Measurements from ENCODE around the gene TAS2R38.

TAS2R38 gene

DNA sequence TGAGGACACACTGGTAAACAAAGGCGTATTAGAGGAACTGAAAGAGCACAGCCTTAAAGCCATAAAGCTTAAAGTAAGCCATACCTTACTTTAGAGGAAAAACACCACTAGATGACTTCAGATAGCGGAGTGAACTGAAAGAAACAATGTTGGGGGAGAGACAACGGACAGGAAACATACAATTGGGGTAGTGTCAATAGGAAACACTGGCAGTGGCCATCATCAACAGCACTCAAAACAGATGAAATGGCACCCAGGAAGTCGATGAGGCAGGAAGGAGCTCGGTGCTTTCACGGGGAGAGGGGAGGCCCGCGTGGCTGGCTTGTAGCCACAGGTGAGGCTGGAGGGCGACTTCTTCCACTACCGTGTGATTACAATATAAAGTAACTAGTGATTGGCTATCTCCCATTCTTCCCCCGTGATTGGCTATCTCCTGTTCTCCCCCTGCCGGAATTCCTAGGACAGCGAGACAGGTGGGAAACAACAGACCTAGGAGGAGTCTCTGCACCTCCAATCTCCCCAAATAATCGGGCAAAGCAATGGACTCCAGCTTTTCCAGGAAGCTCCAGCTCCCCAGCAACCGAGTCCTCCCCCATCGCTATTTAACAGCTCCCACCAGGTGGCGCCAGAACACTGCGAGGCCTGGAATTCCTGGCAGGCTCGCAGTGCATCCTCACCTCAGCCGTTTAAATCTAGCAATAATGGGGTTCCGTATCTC is 2.4 kb upstream of the TAS2R38 start:
- DNase-seq: peak; percentile 57

DNA sequence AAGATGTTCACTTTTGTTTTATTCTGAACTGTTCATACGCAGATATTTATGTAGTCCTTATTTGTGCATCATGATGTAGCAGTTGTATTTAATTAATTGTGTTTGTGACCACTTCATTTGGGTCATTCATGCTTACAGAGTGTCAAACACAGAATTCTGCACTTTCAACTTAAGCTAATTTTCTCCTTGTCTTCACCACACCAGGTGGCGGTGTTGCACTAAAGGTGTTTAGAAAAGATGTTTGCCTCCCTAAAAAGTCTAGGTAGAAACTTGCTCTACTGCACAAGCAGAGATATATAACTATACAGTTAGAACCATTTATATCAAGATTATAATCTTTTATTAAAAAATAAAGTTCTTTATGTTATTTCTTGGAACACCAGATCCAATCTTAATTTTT is 1.3 kb upstream of the TAS2R38 start:
- DNase-seq: no peak

DNA sequence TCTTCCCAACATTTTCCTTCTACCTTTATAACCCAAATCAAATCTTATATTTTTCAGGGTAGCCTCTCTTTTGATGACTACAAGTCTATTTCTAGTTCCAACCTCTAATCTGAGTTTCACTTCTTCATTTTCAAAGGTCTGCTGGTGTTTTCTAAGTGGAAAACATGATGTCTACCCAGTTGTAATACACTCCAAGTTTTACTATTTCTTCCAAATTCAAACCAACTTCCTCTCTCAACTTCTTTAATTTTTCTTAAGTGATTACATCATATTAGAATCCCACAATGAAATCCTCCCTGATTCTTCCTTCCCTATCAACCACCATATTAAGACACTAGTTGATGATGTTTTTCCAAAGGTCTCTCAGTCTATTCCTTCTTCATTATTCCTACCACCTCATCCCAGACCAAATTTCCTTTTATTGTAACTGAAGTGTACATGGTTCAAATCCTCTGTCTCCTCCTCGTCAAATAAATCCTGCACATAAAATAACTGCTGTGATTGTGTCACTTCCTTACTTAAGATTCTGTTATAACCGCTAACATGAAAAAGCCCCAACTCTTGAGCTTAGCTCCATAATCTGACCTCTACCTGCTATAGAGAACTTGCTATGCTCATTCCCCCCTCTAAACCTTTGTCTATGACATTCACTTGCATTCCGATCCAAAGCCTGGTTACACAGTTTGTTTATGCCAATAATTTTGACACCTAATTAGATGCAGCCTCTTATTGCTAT is 12.7 kb downstream of the TAS2R38 start:
- no peak for DNase-seq

DNA sequence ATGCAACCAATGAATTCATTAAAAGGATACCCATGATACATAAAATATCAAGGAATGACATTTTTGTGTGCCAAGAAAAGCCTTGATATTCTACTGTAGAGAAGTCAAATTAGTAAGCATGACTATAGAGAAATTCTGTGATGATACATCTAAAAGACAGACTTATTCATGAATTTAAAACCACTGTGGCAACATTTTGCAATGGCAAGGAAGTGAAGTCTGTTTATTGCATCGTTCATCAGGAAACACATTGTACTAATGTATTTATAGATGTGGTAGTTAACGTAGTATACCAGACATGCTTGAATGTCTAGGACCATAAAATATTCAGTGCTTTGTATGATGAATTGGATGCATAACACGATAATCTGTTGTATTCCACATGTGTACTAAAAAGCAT is 17.5 kb downstream of the TAS2R38 start:
- no peak for DNase-seq

DNA sequence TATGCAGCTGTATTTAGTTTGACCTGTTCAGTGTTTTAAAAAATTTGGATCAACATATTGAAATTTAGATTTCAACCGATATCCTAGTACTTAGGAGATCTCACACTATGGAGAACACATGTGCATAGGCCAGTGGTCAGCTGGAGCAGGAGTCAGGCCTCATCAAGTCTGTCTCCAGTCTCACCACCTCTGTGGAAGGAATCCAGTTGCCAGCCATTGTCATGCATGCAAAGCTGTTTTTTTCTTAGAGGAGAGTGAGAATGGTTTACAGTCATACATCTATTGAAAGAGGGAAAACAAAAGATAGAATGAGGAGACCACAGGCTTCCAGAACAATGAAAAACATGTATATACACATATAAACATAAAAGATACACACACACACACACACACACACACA is 19.2 kb downstream of the TAS2R38 start:
- DNase-seq: no peak

DNA sequence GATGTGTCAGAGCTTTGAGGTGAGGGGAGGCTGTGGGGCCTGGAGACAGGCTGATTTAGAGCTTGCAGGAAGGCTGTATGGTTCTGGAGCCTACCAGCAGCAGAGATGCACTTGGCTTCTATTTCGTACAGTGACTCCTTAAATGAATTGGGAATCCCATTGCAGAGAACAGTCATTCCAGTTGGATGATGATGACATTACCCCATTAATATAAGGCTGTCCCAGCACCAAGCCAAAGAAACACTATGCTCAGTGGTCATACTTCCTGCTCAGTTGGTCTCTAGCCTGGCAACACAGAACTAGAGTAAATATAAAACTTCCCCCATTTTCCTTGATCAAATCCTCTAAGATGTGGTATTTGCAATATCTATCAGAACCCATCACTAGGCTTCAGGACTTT is 21.1 kb downstream of the TAS2R38 start:
- no peak for DNase-seq

DNA sequence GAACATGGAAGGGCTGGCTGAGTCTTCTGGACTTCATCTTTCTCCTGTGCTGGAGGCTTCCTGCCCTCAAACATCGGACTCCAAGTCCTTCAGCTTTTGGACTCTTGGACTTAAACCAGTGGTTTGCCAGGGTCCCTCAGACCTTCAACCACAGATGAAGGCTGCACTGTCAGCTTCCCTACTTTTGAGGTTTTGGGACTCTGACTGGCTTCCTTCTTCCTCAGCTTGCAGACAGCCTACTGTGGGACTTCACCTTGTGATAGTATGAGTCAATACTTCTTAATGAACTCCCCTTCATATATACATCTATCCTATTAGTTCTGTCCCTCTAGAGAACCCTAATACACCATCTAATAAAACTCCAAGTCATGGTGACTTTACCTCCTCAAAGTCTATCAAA is 22.8 kb downstream of the TAS2R38 start:
- no peak for DNase-seq

DNA sequence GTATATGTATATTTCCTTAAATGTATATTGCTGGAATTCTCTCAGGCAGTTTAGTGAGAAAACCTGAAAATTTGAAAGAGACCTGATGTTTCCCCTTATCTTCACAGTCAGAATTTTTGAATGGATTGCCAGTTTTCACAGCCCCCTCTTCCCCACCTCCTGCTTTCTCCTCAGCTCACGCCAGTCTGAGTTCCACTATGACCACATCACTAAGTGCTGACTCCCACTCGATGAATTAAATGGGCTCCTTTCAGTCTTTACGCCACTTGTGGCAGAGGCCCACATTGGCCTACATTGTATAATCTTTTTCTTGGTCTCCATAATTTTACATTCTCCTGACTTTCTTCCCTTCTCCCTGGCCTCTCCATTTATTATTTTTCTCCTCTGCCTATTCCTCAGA is 23.7 kb downstream of the TAS2R38 start:
- no peak for DNase-seq

DNA sequence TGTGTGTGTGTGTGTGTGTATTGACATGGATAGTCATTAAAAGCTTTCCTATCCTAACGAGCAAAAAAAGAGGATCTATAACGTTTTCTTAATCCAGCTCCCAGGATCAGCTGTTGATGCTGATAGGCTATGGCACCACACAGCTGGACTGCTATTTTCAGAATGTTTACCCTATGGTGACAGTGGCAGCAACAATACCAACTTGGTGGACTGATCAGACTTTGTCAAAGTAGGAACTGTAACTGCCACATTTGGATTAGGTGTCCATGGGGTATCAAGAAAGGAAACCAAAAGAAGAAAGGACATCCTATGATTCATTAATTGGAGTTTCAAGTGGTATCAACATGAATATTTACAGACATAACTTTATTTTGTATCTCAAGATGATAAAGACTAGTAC is 24.1 kb downstream of the TAS2R38 start:
- no peak for DNase-seq

DNA sequence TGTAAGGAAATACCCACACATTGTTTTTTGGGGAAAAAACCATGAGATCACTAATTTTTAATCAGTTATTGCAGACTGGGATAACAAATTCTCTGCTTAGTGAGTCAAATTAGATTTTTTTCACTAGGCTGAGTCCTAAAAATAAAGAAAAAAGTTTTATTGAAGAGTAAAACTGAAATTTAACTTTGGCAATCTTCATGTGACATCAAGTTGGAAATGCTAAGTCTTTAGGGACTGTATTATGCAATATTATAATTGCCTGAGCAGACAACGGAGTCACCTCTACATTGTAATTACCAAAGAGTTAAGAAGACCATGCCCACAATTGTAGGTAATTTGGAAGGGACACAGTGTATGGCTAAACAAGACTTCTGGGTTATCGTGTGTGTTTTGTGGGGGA is 24.6 kb downstream of the TAS2R38 start:
- no peak for DNase-seq

DNA sequence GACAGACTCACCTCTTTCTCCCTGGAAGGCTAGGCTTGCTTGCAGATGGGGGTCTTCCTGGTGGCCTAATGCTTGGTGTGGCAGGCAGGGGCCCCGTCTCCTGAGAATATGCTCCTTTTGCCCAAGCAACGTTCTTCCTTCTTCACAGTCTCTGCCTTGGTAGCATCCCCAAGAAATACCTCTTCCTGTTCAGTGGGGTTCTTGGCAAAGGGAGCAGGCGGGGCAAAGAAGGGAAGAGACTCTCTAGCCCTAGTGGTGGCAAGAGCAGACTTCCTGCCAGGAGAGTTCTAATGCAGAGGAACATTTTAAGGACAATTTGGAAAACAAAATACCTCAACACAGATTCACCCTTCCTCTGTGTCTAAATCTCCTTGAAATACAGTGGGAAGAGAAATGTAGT is 26.8 kb downstream of the TAS2R38 start, which contains the start of gene CLEC5A:
TSS of gene CLEC5A (minus strand) at position 179 of the 400 bp plus-strand sequence. CDS start 682 bp downstream, outside the sequence.
- no peak for DNase-seq

DNA sequence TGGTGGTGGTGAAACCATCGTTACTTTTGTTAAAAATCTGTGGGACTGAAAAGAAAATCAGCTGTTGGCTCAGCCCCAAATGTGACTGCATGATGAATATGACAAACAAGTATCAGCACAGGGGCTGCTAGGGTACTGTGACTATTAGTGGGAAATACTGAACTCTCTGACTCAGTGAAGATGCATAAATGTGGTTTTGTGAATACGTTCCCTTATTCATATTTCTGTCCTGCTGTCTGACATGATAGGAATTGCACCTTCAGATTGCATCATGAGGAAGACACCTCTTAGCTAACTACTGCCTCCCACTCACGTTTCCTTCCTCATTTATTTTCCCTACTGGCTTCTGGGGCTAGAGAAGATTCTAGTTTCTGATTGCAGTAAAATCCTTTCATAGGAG is 28.2 kb downstream of the TAS2R38 start:
- no peak for DNase-seq

DNA sequence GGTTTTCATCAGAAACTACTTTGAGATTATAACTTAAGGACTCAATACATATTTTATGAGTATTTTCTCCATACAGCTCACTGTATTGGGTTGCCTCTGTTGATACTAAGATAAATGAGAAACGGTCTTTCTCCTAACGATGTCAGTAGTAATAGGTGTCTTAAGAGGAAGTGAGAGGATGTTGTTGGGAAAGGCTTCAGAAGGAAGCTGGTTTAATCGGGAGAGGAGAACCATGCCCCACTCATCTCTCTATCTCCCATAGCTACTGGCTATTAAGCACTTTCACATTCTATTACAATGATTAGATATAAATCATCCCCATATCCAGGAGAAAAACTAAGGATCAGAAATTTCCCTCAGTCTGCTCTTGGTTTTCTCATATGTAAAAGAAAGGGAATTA is 28.8 kb downstream of the TAS2R38 start:
- no peak for DNase-seq

DNA sequence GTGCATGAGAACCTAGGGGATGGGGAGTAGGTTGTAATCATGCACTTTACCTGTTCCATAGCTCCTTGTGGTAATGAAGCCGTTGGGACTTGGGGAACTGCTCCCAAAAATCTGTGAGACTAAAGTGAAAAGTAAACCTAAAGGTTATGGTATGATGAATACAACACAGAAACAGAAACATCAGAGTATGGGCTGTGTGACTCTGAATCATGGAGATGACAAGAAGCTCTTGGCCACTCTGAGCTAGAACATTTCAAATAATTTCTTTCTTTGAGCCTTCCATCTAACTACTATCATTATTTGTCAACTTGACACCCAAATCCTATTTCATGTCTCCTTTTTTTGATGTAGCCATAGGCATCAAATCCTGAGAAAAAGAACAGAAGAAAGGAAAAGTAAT is 29.7 kb downstream of the TAS2R38 start:
- DNase-seq: no peak

DNA sequence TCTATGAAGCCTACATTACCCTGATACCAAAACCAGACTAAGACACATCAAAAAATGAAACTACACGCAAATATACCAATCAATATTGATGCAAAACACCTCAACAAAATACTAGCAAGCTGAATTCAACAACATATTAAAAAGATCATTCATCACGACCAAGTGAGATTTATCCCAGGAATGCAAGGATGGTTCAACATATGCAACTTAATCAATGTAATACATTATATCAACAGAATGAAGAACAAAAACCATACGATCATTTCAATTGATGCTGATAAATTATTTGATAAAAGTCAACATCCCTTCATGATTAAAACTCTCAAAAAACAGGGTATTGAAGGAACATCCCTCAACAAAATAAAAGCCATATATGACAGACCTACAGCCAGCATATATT is 32.5 kb downstream of the TAS2R38 start:
- DNase-seq: no peak

DNA sequence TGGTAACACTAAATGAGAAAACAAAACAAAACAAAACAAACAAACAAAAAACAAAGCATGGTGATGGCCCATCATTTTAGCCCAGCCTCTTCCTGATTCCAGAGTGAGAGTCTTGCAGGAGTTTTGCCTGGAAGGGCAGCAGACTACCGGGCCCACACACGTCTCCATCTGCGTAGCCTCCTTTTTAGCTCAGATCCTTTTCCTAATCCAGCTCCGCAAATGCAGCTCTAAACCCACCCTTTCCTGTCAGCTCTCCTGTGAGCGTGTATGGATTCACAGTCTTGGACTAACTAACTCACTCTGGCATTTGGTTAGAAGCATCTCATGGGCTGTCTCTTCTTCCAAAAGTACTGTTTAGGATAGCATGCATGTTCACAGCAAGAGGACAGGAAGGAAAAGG is 43.4 kb downstream of the TAS2R38 start:
- no peak for DNase-seq

DNA sequence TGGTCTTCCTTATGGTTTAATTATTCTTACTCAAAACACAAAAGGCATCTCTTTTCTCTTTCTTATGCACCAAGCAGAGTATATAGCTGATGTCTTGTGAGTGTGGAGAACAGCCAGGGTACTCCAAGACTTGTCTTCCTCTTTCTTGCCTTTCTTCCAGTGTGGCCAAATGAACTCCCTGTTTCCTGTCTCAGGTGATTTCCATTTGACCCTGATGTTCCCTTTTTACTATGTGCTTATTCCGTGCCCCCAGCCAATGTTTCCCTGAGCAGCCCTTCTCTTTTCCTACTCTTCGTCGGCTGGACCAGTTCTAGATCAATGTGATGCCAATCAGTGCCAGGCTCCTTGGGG is 44.8 kb downstream of the TAS2R38 start:
- DNase-seq: no peak

DNA sequence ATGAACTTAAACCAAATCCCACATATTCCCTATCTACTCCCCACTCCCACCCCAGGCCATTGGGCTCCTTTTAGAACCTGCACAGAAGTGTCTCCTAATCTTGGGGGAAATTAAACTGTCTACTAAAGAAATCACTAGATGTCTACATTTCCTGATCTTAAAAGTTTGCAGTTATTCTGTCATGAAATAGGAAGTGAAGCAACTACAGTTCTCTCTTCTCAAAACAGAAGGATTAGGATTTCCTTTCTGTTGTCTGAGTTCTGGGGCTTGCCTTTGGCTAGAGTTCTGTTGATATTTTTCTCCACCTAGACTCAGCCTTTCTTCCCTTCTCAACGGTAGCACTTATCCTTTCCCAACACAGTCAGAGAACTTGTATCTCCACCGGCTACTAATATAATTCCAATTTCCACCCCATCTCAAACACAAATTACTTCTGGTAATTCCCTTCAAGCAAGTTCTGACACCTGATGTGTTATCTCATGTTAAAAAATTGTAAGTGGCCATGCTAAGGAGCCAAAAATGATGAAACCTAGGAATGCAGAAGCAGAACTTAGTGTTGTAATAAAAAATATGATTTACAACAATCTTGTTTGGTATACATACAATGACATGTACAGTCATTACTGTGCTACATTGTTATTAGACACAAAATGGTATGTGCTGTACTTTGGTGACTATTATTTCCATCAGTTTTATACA is 45.3 kb downstream of the TAS2R38 start:
- DNase-seq: no peak
